C4-2B (cell line): Measurements from ENCODE around the gene SIGLEC11.

Source experiments
- CTCF ChIP-seq: fragments of 450-650 bp; conservative IDR thresholded peaks from 2 replicates; pipeline ENCODE4 v1.5.1; 2017; ENCODE audit warnings: mild to moderate bottlenecking
- ZFX ChIP-seq: fragments of 450-650 bp; IDR thresholded peaks from 2 replicates; pipeline ENCODE4 v1.6.1; 2017

DNA sequence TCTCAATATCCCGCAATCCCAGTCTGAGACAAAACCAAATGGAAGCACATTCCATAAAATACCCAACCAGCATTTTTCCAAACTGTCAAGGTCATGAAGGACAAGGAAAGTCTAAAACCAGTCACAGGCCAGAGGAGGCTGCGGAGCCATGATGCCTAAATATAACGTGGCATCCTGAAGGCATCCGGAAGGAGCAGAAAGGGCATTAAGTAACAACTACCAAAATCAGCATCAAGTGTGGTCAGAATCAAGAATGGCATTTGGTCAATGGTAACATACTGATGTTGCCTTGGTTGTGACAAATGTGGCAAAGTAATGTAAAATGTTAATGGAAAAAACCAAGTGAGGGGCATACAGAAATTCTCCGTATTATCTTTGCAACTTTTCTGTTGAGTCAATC lies 35.5 kb downstream of the SIGLEC11 start:
- TF ChIP-seq CTCF: no peak
- TF ChIP-seq ZFX: no peak
